Measurements from ENCODE around the gene RPL11.

RPL11 gene

GRCh38 chr1:23691499-23692307 lies at the start of gene RPL11:
Gene RPL11, plus strand, starts transcription at chr1:23691806. Its CDS starts 18 bp downstream, at chr1:23691824.
- CTCF ChIA-PET, result interaction anchor here (0.6 to 2.8 kb wide), 29 partner anchors 9 to 163 kb away, joined by 3 to 24 read pairs (median 5); partner anchors contain the start of genes ELOA and HMGCL
- DNase-seq (ENCODE audit: extremely low spot score), result peak; percentile 95
- POLR2A ChIA-PET, result interaction anchor here (0.5 to 1.4 kb wide), 11 partner anchors 19 to 216 kb away, joined by 3 to 6 read pairs (median 4); partner anchors contain the start of genes LYPLA2 and PITHD1
- TF ChIP-seq CTCF (IDR thresholded peaks at IDR 0.05; ENCODE audit: control extremely low read depth, extremely low read depth, low read depth, missing control alignments), result peak; percentile 60

GRCh38 chr1:23643736-23644554 lies 47.7 kb upstream of the RPL11 start:
- TF ChIP-seq CTCF (IDR thresholded peaks at IDR 0.05; ENCODE audit: control extremely low read depth, extremely low read depth, low read depth, missing control alignments), result no peak
- POLR2A ChIA-PET, result interaction anchor here (0.6 kb wide), 1 partner anchor 8 kb away, joined by 3 read pairs; no protein-coding TSS in a partner anchor
- CTCF ChIA-PET, result interaction anchor here (1.1 to 24.4 kb wide), 7 partner anchors 9 to 145 kb away, joined by 3 to 858 read pairs (median 8); partner anchors contain the start of gene ID3
- DNase-seq (ENCODE audit: extremely low spot score), result no peak

- no peak for DNase-seq (ENCODE audit: extremely low spot score)
- no peak for TF ChIP-seq CTCF (IDR thresholded peaks at IDR 0.05; ENCODE audit: control extremely low read depth, extremely low read depth, low read depth, missing control alignments)
- CTCF ChIA-PET, result interaction anchor here (1.1 to 24.4 kb wide), 7 partner anchors 10 to 146 kb away, joined by 3 to 858 read pairs (median 8); partner anchors contain the start of gene ID3
- POLR2A ChIA-PET, result interaction anchor here (0.6 kb wide), 1 partner anchor 9 kb away, joined by 3 read pairs; no protein-coding TSS in a partner anchor
Observed at GRCh38 chr1:23644555-23644866, 47.1 kb upstream of the RPL11 start.

GRCh38 chr1:23645338-23645737 lies 46.3 kb upstream of the RPL11 start:
- DNase-seq (ENCODE audit: extremely low spot score), result no peak
- POLR2A ChIA-PET, result no interaction called here
- no peak for TF ChIP-seq CTCF (IDR thresholded peaks at IDR 0.05; ENCODE audit: control extremely low read depth, extremely low read depth, low read depth, missing control alignments)
- CTCF ChIA-PET, result interaction anchor here (1.0 to 24.4 kb wide), 6 partner anchors 8 to 148 kb away, joined by 3 to 858 read pairs (median 16); partner anchors contain the start of gene ID3

- DNase-seq (ENCODE audit: extremely low spot score), result no peak
- CTCF ChIA-PET, result interaction anchor here (1.0 to 24.4 kb wide), 8 partner anchors 9 to 149 kb away, joined by 3 to 858 read pairs (median 10); partner anchors contain the start of gene ID3
- no peak for TF ChIP-seq CTCF (IDR thresholded peaks at IDR 0.05; ENCODE audit: control extremely low read depth, extremely low read depth, low read depth, missing control alignments)
- POLR2A ChIA-PET, result no interaction called here
Observed at GRCh38 chr1:23646091-23646490, 45.5 kb upstream of the RPL11 start.

- CTCF ChIA-PET, result interaction anchor here (1.5 to 24.4 kb wide), 6 partner anchors 9 to 150 kb away, joined by 3 to 858 read pairs (median 14); partner anchors contain the start of gene ID3
Observed at GRCh38 chr1:23646541-23646940, 45.1 kb upstream of the RPL11 start.

More at GRCh38 chr1:23646541-23646940, 45.1 kb upstream of the RPL11 start:
- DNase-seq (ENCODE audit: extremely low spot score), result no peak
- TF ChIP-seq CTCF (IDR thresholded peaks at IDR 0.05; ENCODE audit: control extremely low read depth, extremely low read depth, low read depth, missing control alignments), result no peak
- POLR2A ChIA-PET, result no interaction called here
